ENCODE results near the gene ATN1. TPM values are rescaled to one million over a fixed set of nuclear protein-coding genes. Genes with fewer than 3 reads are reported as not detected.

ATN1 gene
- total and polyA plus RNA-seq, 9 of the 15 experiments (the other 6 are each of a cell fraction or from before 2014, with no cell fraction given) = 0.15 to 49.8 (median 2.7) TPM

DNA sequence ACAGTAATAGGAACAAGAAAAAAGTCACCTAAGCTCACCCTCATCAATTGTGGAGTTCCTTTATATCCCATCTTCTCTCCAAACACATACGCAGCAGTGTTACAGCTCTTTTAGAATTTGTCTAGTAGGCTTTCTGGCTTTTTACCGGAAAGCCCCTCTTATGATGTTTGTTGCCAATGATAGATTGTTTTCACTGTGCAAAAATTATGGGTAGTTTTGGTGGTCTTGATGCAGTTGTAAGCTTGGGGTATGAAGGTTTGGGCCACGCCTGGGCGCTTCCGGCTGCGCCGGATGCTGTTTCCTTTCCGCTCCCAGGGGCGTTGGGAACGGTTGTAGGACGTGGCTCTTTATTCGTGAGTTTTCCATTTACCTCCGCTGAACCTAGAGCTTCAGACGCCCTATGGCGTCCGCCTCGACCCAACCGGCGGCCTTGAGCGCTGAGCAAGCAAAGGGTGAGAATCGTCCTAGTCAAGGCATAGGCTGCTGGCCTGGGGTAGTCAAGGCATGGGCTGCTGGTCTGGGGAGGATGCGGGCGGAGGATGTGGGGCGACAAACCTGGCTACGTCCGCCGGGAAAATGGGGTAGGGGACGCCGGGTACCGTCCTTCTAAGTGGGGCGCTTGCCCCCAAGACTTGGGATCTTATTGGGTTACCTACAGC lies 16.1 kb downstream of the ATN1 start, which contains the start of the genes C12orf57 and RNU7-1 (continued):
- no peak for TF ChIP-seq CHD7 (IDR thresholded peaks at IDR 0.05; ENCODE audit: low read depth, low read length)
- TF ChIP-seq CXXC5 (CRISPR knock-in tag; IDR thresholded peaks at IDR 0.05) = peak; percentile 35
- no peak for TF ChIP-seq ZNF143 (CRISPR knock-in tag; IDR thresholded peaks at IDR 0.05)
- TF ChIP-seq POLR3A (IDR thresholded peaks at IDR 0.05; ENCODE audit: borderline replicate concordance, extremely low read depth, insufficient read depth, insufficient read length) = no peak
- TF ChIP-seq ZNF766 (CRISPR knock-in tag; conservative IDR thresholded peaks at IDR 0.05) = no peak
- TF ChIP-seq SLC30A9 (CRISPR knock-in tag; IDR thresholded peaks at IDR 0.05) = no peak
- peak; percentile 100 for TF ChIP-seq SUPT5H (IDR thresholded peaks at IDR 0.05)
- TF ChIP-seq, protein P1, sequence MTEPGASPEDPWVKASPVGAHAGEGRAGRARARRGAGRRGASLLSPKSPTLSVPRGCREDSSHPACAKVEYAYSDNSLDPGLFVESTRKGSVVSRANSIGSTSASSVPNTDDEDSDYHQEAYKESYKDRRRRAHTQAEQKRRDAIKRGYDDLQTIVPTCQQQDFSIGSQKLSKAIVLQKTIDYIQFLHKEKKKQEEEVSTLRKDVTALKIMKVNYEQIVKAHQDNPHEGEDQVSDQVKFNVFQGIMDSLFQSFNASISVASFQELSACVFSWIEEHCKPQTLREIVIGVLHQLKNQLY (CRISPR knock-in tag; conservative IDR thresholded peaks at IDR 0.05) = peak in 1 of 2 experiments; percentile 98; a peak in 2 of 4 replicates
- TF ChIP-seq ZNF121 (CRISPR knock-in tag; conservative IDR thresholded peaks at IDR 0.05) = no peak
- no peak for TF ChIP-seq ZNF140 (CRISPR knock-in tag; IDR thresholded peaks at IDR 0.05)
- TF ChIP-seq ESRRB (CRISPR knock-in tag; IDR thresholded peaks at IDR 0.05; ENCODE audit: borderline replicate concordance) = peak; percentile 95
- TF ChIP-seq FUS (optimal IDR thresholded peaks at IDR 0.05; ENCODE audit: low read depth, low read length) = peak; percentile 49
- TF ChIP-seq, protein P2, sequence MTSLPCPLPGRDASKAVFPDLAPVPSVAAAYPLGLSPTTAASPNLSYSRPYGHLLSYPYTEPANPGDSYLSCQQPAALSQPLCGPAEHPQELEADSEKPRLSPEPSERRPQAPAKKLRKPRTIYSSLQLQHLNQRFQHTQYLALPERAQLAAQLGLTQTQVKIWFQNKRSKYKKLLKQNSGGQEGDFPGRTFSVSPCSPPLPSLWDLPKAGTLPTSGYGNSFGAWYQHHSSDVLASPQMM (CRISPR knock-in tag; IDR thresholded peaks at IDR 0.05) = peak; percentile 95
- TF ChIP-seq ZC3H4 (CRISPR knock-in tag; IDR thresholded peaks at IDR 0.05; ENCODE audit: borderline replicate concordance) = peak; percentile 95
- TF ChIP-seq BHLHE40 (IDR thresholded peaks at IDR 0.05; ENCODE audit: low read length) = no peak
- no peak for TF ChIP-seq ZNF384 (IDR thresholded peaks at IDR 0.05; ENCODE audit: low read depth, low read length)

Measured in K562 (cell line).